Natural killer cell treated with Interleukin-12 subunit alpha and Interleukin-12 subunit beta and Interleukin-15 and Interleukin-18, amount 100 ng/mL, for 72 hours (primary cell): ENCODE measurements around the gene PBX1. TPM values are rescaled to one million over a fixed set of nuclear protein-coding genes. Genes with fewer than 3 reads are reported as not detected.

ENCODE experiments used
- ATAC-seq, 2 donors: fragments of 150-1000 bp; cut with Tn5 transposase in 1 of 2; sonication (Bioruptor Pico), chemical (Tn5 transposase) in 1 of 2; 2 replicates each; pipeline ENCODE4 v1.10.0; 2021
- DNase-seq: peaks from one replicate; pipeline ENCODE4 v3.0.0; 2022; ENCODE audit warnings: low spot score
- H3K27ac Mint-ChIP-seq, 2 donors: 1 replicate in 1 of 2; 2 replicates in 1 of 2; pipeline ENCODE4 v1.8.0; 2022; ENCODE audit warnings: mixed read lengths in 2 of 2, mild to moderate bottlenecking in 1 of 2, moderate library complexity in 1 of 2
- H3K27me3 Mint-ChIP-seq, 2 donors: 1 replicate in 1 of 2; 2 replicates in 1 of 2; pipeline ENCODE4 v1.8.0; 2022; ENCODE audit warnings: mixed read lengths in 2 of 2
- H3K36me3 Mint-ChIP-seq: one replicate; pipeline ENCODE4 v1.8.0; 2022; ENCODE audit warnings: mixed read lengths
- H3K4me1 Mint-ChIP-seq, 2 donors: 1 replicate in 1 of 2; 2 replicates in 1 of 2; pipeline ENCODE4 v1.8.0; 2022; ENCODE audit warnings: low read depth in 2 of 2, mixed read lengths in 2 of 2, mild to moderate bottlenecking in 1 of 2
- H3K4me3 Mint-ChIP-seq: one replicate; pipeline ENCODE4 v1.8.0; 2022; ENCODE audit warnings: mixed read lengths
- H3K9me3 Mint-ChIP-seq: 2 replicates; pipeline ENCODE4 v1.8.0; 2022; ENCODE audit warnings: mixed read lengths
- total RNA-seq, 2 donors: library from RNA; stranded (reverse); gene quantifications; one replicate each; pipeline ENCODE4 v1.2.3, GENCODE V29; 2022

PBX1 gene
- total RNA-seq, 2 donors from 2014 or later, result 0.53 TPM; not detected in 1

DNA sequence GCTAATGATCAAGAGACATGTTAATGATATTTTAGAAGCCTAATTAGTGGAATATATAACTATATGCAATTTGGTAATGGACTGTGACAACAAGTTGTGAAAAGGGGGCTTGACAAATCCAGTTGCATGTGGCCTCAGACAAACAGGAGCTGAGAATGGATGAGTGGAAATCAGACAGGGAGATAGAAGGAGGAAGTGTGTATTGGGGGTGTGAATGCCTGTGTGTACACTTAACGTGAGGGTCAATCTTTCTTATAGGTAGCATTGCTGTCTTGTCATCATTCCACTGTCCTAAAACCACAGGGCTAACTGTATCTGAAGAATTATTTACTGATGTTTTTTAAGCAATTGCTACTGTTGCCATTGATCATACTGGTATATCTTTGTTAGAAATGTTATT is 64.8 kb downstream of the PBX1 start:
- Mint-ChIP-seq H3K9me3 (no peaks in the 10 kb centered on the region), H3K27ac (no peak overlapping the region), H3K27me3 (peaks cover 24 to 30% of the 10 kb centered on the region in 2 donors), H3K36me3 (no peaks in the 10 kb centered on the region), H3K4me3 (no peak overlapping the region), H3K4me1 (peaks cover 0 to 5% of the 10 kb centered on the region in 2 donors)
- DNase-seq (no peak), ATAC-seq (no peak)

DNA sequence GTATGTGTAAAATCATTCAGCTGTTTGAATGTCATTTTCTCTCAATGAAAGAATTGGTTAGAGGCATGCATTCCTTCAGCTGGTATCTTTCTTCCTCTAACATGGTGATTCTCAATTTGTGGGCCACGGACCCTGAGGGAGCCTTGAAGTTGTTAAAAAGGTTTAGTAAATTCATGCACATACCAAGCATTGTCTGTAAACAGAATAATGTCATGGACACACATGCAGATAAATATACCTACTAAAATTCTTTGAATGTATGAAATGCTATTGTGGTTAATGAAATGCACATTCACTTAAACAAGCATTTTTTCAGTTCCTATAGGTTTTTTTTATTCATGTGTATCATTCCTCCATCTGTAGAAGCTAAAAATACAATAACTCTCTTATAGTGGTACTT is 65.4 kb downstream of the PBX1 start:
- Mint-ChIP-seq H3K27me3 (peaks cover 29 to 35% of the 10 kb centered on the region in 2 donors), H3K4me3 (no peak overlapping the region), H3K9me3 (no peaks in the 10 kb centered on the region), H3K27ac (no peak overlapping the region), H3K4me1 (peaks cover 0 to 5% of the 10 kb centered on the region in 2 donors), H3K36me3 (no peaks in the 10 kb centered on the region)
- ATAC-seq (no peak), DNase-seq (no peak)

DNA sequence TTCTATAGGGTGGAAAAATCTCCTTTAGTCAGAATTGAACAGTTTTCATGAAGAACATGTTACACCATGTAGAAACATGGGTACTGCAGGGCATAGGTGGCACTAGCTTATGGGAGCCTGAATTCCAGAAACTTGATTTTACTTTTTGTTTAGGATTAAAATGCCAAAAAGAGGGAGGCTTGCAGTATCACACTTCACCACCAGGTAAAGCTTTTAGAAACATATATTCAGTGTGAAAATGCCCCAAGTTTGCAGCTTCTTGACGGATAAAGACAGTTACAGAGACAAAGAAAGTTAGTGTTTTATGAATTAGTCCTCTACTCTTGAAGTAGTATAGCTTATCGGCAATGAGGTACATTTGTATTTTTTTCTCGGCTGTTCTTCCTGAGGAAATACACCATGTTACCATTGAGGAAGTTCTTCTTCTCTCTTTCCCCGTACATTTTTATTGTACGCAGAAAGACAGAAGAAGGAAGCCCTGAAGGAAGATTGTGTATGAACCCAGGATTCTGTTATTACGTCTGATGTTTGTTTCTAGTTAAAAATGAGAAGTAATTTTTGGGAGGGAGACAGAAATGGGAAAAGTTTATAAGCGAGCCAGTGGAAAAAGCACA is 66.1 kb downstream of the PBX1 start:
- Mint-ChIP-seq H3K4me1 (peaks cover 0 to 5% of the 10 kb centered on the region in 2 donors), H3K4me3 (peak overlapping the region; percentile 8), H3K36me3 (no peaks in the 10 kb centered on the region), H3K27me3 (peaks cover 29 to 36% of the 10 kb centered on the region in 2 donors), H3K27ac (no peak overlapping the region), H3K9me3 (no peaks in the 10 kb centered on the region)
- ATAC-seq, result no peak
- no peak for DNase-seq

DNA sequence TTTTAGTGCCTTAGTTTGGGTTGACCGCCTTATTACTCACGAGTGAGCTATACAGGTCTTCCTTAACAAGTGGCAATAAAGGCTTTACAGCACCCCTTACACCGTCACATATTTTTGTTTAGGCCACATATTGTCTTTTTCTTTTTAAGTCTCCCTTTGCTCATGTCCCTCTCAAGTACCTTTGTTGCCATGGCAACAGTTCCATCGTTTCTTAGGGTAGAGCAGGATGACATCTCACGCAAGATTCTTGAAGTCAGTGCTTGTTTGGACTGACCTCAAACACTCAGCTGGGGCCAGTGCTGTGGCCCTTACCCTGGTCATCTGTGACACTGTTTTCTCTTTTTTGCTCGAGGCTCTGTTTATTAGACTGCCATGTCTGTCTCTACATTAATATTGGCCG is 69.8 kb downstream of the PBX1 start:
- ATAC-seq, result no peak
- Mint-ChIP-seq H3K27me3 (peaks cover 30 to 40% of the 10 kb centered on the region in 2 donors), H3K27ac (no peak overlapping the region), H3K36me3 (no peaks in the 10 kb centered on the region), H3K4me3 (no peak overlapping the region), H3K4me1 (peaks cover 0 to 5% of the 10 kb centered on the region in 2 donors), H3K9me3 (no peaks in the 10 kb centered on the region)
- no peak for DNase-seq

DNA sequence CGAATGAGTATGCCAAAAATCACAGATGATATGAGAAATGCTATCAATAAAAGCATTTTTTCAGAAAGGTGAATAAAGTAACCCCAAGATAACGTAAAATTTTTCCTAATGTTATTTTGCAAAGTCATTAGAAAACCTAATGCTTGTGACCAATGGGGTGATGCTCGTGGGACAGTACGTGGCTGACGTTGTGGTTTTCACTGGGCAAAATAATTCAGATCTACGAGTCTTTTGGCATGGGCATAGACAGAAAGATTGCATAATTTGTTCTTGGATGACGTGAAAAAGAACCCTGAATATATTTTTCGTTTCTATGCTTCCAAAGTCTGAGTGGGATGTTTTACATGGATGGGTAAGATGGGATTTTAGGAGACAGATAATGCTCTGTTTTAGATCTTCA is 71.0 kb downstream of the PBX1 start:
- peaks cover 0 to 5% of the 10 kb centered on the region in 2 donors for H3K4me1 Mint-ChIP-seq
- H3K36me3 Mint-ChIP-seq, result no peaks in the 10 kb centered on the region
- ATAC-seq (no peak), DNase-seq (no peak)
- no peak overlapping the region for H3K4me3 Mint-ChIP-seq
- H3K27me3 Mint-ChIP-seq, result peaks cover 33 to 42% of the 10 kb centered on the region in 2 donors
- no peaks in the 10 kb centered on the region for H3K9me3 Mint-ChIP-seq
- H3K27ac Mint-ChIP-seq, result no peak overlapping the region

DNA sequence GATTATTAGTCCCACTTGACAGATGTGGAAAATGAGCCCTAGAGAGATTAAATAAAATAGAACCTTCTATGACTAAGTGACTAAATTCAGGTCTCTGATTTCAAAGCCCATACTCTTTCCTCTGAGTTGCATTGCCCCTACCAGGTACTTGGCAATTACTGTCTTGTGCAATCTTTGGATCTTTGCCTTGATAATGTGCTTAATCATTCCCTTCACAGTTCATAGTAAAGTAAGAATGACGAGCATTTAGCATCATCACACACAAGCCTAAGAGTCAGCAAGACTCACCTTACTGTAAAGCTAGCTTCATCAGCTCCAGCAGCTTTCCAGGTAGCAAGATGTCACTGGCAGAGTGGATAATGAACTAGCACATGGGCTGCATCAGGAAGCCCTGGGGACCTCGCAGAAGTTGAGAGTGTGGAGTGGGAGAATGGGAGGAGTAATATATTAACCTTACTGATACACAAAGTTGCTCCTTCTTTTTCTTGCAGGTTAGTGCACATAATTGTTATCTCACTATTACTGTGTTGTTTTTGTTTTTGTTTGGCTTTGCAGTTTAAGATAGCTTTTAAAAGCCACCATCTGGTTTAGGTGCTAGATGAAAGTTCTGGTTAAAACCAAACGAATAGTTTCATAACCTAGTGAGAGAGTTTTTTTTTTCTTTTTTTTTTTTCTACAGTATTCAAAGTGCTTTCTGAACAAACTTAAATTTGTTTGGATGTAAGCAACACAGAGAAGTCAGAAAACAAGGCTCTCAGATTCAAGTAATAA is 71.8 kb downstream of the PBX1 start:
- DNase-seq, result no peak

DNA sequence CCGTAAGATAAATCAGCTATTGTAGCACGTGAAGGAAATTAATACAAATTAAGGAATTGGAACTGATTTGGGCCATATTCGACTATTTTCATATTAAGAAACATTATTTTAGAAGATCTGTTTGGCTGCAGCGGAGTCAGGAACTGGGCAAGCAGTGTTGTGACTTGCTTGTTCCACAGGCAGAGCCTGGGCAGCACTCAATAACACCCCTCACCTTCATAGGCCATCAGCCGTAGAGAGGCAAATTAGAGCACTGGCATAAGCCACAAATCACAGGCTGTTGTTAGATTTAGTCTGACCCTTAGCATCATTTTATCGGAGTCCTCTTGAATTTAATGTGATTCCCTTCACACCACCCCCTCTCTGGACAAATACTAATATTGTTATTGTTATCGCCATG is 72.8 kb downstream of the PBX1 start:
- no peak for ATAC-seq
- H3K27ac Mint-ChIP-seq, result no peak overlapping the region
- H3K36me3 Mint-ChIP-seq, result no peaks in the 10 kb centered on the region
- peaks cover 25 to 32% of the 10 kb centered on the region in 2 donors for H3K27me3 Mint-ChIP-seq
- no peak for DNase-seq
- H3K4me1 Mint-ChIP-seq, result no peaks in the 10 kb centered on the region
- no peaks in the 10 kb centered on the region for H3K9me3 Mint-ChIP-seq
- no peak overlapping the region for H3K4me3 Mint-ChIP-seq

More for the DNA sequence above, 71.8 kb downstream of the PBX1 start:
- Mint-ChIP-seq H3K9me3 (no peaks in the 10 kb centered on the region), H3K27ac (no peak overlapping the region), H3K4me3 (no peak overlapping the region), H3K4me1 (no peaks in the 10 kb centered on the region), H3K27me3 (peaks cover 27 to 36% of the 10 kb centered on the region in 2 donors), H3K36me3 (no peaks in the 10 kb centered on the region)
- no peak for ATAC-seq

DNA sequence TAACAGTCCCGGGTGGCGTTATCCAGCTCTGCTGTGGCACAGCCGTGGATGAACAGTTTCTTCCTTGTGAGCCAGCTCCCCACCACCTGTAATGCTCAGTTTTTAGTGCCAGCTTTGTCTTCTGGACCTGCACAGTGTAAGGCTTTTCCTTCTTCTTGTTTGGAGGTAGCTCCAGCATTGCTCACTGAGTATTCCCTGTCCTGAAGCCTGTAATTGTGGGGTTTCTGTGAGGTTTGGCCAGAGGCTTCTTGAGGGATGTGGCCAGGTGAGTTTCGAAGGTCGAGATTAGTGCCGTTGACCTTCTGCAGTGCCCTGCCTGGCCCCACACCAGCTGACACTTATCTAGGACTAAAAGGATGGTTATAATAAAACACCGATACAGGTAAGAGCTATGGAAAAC is 75.0 kb downstream of the PBX1 start:
- H3K9me3 Mint-ChIP-seq, result no peaks in the 10 kb centered on the region
- no peak for DNase-seq
- H3K27me3 Mint-ChIP-seq, result peaks cover 20 to 22% of the 10 kb centered on the region in 2 donors

DNA sequence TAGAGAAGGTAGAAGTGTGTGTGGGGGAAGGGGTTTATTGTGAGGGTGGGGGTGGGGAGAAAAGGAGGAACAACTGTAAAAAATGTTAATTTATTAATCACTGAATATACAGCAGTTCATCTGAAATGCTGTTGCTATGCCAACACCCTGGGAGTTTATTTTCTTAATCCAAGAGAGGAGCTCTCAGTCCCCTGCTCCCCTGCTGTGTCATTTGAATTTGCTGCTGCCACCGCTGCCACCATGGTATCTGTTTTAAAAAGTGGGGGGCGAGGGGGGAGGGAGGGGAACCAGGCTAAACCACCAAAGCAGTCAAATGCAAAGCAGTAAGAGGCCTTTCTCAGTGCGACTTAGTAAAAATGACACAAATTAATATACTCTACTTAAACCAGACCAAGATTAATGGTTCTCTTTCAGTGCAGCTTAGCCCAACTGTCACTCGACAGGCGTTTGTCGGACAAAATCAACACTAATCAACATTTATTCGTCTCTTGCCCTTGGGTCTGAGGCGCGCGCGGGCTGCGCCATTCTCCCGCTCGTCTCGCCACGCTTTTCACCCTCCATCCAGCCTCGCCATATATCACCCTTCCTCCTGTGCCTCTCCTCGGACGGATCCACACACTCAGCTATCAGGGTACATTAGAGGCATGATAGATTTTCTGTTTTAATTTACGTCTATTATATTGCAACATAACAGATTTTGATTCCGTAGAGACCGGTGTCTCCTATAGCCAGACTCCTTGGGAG is 76.2 kb downstream of the PBX1 start:
- no peaks in the 10 kb centered on the region for H3K36me3 Mint-ChIP-seq
- H3K27me3 Mint-ChIP-seq, result peaks cover 17 to 19% of the 10 kb centered on the region in 2 donors
- H3K4me1 Mint-ChIP-seq, result no peaks in the 10 kb centered on the region
- no peak for DNase-seq
- H3K9me3 Mint-ChIP-seq, result no peaks in the 10 kb centered on the region
- no peak overlapping the region for H3K27ac Mint-ChIP-seq
- ATAC-seq, result no peak
- no peak overlapping the region for H3K4me3 Mint-ChIP-seq

More for the DNA sequence above, 75.0 kb downstream of the PBX1 start:
- no peaks in the 10 kb centered on the region for H3K4me1 Mint-ChIP-seq
- no peak overlapping the region for H3K4me3 Mint-ChIP-seq
- no peaks in the 10 kb centered on the region for H3K36me3 Mint-ChIP-seq
- H3K27ac Mint-ChIP-seq, result no peak overlapping the region
- ATAC-seq, result no peak

DNA sequence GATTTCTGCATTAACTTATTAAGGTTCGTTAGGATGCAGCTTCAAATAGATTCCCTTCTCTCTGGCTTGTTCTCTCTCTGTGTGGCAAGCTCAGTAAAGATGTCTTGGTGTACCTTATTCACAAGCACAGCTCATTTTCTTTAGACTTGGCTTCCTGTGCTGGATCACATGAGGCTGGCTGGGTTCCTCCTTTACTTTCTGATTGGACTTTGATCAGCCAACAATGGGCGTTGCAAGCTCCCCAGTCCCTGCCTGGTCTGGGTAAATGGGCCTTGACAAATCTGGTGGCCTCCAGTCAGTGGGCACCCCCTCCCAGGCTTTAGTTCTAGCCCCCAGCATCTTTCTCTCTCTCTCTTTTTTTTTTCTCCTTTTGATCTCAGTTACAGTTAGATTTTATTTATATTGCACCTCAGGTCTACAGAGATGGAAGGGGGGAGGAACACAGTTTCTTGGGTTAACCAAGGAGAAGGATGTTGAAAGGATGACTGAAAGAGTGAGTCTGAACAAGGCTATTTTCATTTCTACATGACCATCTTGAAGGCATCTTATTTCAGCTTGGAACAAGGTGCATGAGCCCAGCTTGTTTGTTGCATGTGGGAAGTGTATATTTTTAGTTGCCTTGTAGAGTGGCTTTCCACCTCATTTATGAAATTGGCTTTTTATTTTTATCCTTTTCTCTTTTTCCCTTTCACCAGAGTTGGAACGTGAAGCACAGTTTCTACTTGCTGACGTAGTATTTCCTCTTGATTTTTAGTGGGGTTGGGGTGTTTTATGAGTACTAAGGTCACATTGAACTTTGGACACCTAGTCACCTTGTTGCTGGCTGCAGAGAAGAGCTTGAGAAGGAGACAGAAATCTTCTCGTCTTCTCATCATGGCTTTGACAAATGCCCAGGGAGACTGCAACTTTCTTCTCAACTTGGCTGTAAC is 77.1 kb downstream of the PBX1 start:
- Mint-ChIP-seq H3K9me3 (no peaks in the 10 kb centered on the region), H3K4me3 (no peak overlapping the region), H3K4me1 (no peaks in the 10 kb centered on the region), H3K27ac (no peak overlapping the region), H3K36me3 (no peaks in the 10 kb centered on the region), H3K27me3 (peaks cover 16 to 17% of the 10 kb centered on the region in 2 donors)
- no peak for ATAC-seq
- DNase-seq, result no peak

DNA sequence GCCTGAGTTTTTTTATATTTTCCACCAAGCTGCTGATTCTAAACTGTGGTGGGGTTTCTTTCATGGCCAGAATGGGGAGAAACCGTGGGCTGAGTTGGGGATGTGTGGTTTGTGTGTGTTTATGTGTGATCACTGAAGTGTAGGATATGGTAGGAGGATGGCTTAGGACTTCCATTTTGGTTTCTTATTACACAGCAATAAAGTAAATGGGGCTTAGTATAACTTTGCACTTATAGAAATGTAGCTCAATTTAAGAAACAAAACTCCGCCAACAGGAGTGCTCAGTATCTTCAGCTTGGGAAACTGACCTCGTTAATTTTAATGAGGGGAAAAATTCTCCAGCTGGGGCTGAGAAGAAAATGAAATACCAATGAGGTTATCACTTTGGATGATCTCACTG is 77.8 kb downstream of the PBX1 start:
- Mint-ChIP-seq H3K27ac (no peak overlapping the region), H3K4me1 (no peaks in the 10 kb centered on the region), H3K4me3 (no peak overlapping the region), H3K9me3 (no peaks in the 10 kb centered on the region), H3K27me3 (peaks cover 13 to 17% of the 10 kb centered on the region in 2 donors), H3K36me3 (no peaks in the 10 kb centered on the region)
- DNase-seq (no peak), ATAC-seq (no peak)

DNA sequence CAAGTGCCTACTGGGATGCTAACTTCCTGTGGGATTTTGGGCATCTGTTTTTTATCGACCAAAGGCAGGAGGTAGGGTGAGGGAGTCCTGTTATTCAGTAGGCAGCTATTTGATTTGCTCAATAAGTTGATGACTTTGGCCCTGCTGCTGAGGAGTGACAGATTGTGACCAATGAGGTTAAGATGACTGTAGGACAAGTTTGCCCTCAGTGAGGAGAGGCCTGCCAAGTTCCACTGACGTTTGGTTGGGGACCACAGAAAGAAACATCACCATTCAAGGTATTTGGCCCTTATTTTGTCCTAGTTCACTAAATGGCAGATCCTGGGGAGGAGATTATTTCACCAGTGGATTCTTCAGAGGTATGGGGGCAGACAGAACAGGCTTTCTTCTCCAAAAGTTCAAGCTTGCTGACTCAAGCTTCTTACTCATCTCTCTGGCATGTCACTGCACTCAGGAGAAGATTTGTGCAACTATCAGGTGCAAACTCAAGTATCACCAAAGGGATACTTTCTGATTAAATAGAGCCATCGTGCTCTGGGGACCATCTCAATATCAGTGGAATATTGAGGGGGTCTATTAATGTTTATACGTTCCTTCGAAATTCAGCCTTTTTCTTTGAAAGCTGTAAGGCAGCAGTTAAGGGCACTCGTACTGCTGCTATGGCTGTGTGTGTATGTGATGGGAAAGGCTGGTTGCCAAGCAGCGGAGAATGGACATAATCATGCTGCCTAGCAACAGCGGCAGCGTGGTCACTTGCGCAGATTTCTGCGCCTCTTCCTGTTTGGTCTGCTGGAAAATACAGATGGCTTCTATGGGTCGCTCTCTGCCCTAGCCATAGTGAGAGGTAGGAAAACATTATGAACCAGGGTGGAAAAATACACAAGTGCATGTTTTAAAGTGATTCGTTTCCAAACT is 78.7 kb downstream of the PBX1 start:
- no peak for ATAC-seq
- Mint-ChIP-seq H3K4me1 (no peaks in the 10 kb centered on the region), H3K27ac (no peak overlapping the region), H3K36me3 (no peaks in the 10 kb centered on the region), H3K27me3 (peaks cover 7 to 17% of the 10 kb centered on the region in 2 donors), H3K4me3 (no peak overlapping the region), H3K9me3 (no peaks in the 10 kb centered on the region)
- DNase-seq, result no peak
